ENCODE results near the gene PAM16.

The PAM16 gene

GRCh38 chr16:4293181-4293716 is 57.9 kb downstream of the PAM16 start:
- DNase-seq = no peak

GRCh38 chr16:4291699-4292098 is 59.4 kb downstream of the PAM16 start:
- DNase-seq = no peak
